ENCODE measurements around the gene CD59.

GRCh38 chr11:33696411-33696810, 39.8 kb downstream of the CD59 start:
- no peak for TF ChIP-seq CTCF (IDR thresholded peaks at IDR 0.05)
- no peak for TF ChIP-seq POLR2AphosphoS5 (IDR thresholded peaks at IDR 0.05; ENCODE audit: insufficient read depth in 1 of 2, low read depth in 1 of 2)
